Activated T-helper 17 cell treated with anti-CD3 and anti-CD28 coated beads, Interleukin-2, amount 50 U/mL, for 72 hours (primary cell): Measurements from ENCODE around the gene SHB. TPM values are rescaled to one million over a fixed set of nuclear protein-coding genes. Genes with fewer than 3 reads are reported as not detected.
A peak's percentile ranks its signal among the peaks of the same experiment; 100 is the strongest.

Experiments
- ATAC-seq: fragments of 150-1000 bp; cut with Tn5 transposase; replicated peaks from 2 replicates; pipeline ENCODE4 v1.10.0; 2021; ENCODE audit warnings: mild to moderate bottlenecking, moderate library complexity
- H3K27ac Mint-ChIP-seq: one replicate; pipeline ENCODE4 v1.8.0; 2022; ENCODE audit warnings: mixed read lengths
- H3K27me3 Mint-ChIP-seq: one replicate; pipeline ENCODE4 v1.8.0; 2022; ENCODE audit warnings: mixed read lengths
- H3K36me3 Mint-ChIP-seq: one replicate; pipeline ENCODE4 v1.8.0; 2022; ENCODE audit warnings: low read depth, mild to moderate bottlenecking, mixed read lengths
- H3K4me1 Mint-ChIP-seq: one replicate; pipeline ENCODE4 v1.8.0; 2022; ENCODE audit warnings: mixed read lengths
- H3K4me3 Mint-ChIP-seq: one replicate; pipeline ENCODE4 v1.8.0; 2022; ENCODE audit warnings: mild to moderate bottlenecking, mixed read lengths
- H3K9me3 Mint-ChIP-seq: one replicate; pipeline ENCODE4 v1.8.0; 2022; ENCODE audit warnings: mixed read lengths
- total RNA-seq, 2 donors: library from RNA; stranded (reverse); gene quantifications; one replicate each; pipeline ENCODE4 v1.2.3, GENCODE V29; 2022

Gene SHB
- total RNA-seq, 2 donors from 2014 or later = 0.95 to 1.7 TPM

- Mint-ChIP-seq H3K4me1 (no peaks in the 10 kb centered on the region), H3K9me3 (no peaks in the 10 kb centered on the region), H3K36me3 (no peaks in the 10 kb centered on the region), H3K27me3 (peaks cover 7% of the 10 kb centered on the region), H3K27ac (no peak overlapping the region), H3K4me3 (no peak overlapping the region)
- ATAC-seq = no peak
Measured at GRCh38 chr9:37978983-37979382, 90.0 kb downstream of the SHB start.

- H3K36me3 Mint-ChIP-seq = no peaks in the 10 kb centered on the region
- no peak overlapping the region for H3K27ac Mint-ChIP-seq
- H3K4me3 Mint-ChIP-seq = no peak overlapping the region
- H3K9me3 Mint-ChIP-seq = no peaks in the 10 kb centered on the region
- H3K27me3 Mint-ChIP-seq = peaks cover 7% of the 10 kb centered on the region
- no peak for ATAC-seq
- H3K4me1 Mint-ChIP-seq = no peaks in the 10 kb centered on the region
Measured at GRCh38 chr9:37978481-37978864, 90.6 kb downstream of the SHB start.

- ATAC-seq = no peak
- Mint-ChIP-seq H3K27me3 (peaks cover 7% of the 10 kb centered on the region), H3K4me1 (no peaks in the 10 kb centered on the region), H3K27ac (no peak overlapping the region), H3K9me3 (no peaks in the 10 kb centered on the region), H3K36me3 (no peaks in the 10 kb centered on the region), H3K4me3 (no peak overlapping the region)
Measured at GRCh38 chr9:37977851-37978480, 91.1 kb downstream of the SHB start.

- Mint-ChIP-seq H3K36me3 (no peaks in the 10 kb centered on the region), H3K27ac (peak overlapping the region; percentile 13), H3K4me1 (no peaks in the 10 kb centered on the region), H3K9me3 (no peaks in the 10 kb centered on the region), H3K4me3 (no peak overlapping the region), H3K27me3 (peaks cover 7% of the 10 kb centered on the region)
- ATAC-seq = no peak
Measured at GRCh38 chr9:37976714-37977477, 92.1 kb downstream of the SHB start.

- ATAC-seq = no peak
- H3K27me3 Mint-ChIP-seq = peaks cover 7% of the 10 kb centered on the region
- no peak overlapping the region for H3K27ac Mint-ChIP-seq
- H3K4me1 Mint-ChIP-seq = no peaks in the 10 kb centered on the region
- H3K4me3 Mint-ChIP-seq = no peak overlapping the region
- H3K9me3 Mint-ChIP-seq = no peaks in the 10 kb centered on the region
- H3K36me3 Mint-ChIP-seq = no peaks in the 10 kb centered on the region
Measured at GRCh38 chr9:37975639-37976038, 93.4 kb downstream of the SHB start.

- Mint-ChIP-seq H3K27ac (no peak overlapping the region), H3K9me3 (no peaks in the 10 kb centered on the region), H3K4me1 (no peaks in the 10 kb centered on the region), H3K27me3 (peaks cover 7% of the 10 kb centered on the region), H3K36me3 (no peaks in the 10 kb centered on the region), H3K4me3 (no peak overlapping the region)
- no peak for ATAC-seq
Measured at GRCh38 chr9:37974506-37975173, 94.4 kb downstream of the SHB start.

- H3K36me3 Mint-ChIP-seq = no peaks in the 10 kb centered on the region
- peaks cover 7% of the 10 kb centered on the region for H3K27me3 Mint-ChIP-seq
- no peaks in the 10 kb centered on the region for H3K4me1 Mint-ChIP-seq
- no peak for ATAC-seq
- no peak overlapping the region for H3K4me3 Mint-ChIP-seq
- no peak overlapping the region for H3K27ac Mint-ChIP-seq
- no peaks in the 10 kb centered on the region for H3K9me3 Mint-ChIP-seq
Measured at GRCh38 chr9:37972351-37972848, 96.6 kb downstream of the SHB start.

- Mint-ChIP-seq H3K4me3 (no peak overlapping the region), H3K27ac (no peak overlapping the region), H3K27me3 (peaks cover 7% of the 10 kb centered on the region), H3K36me3 (no peaks in the 10 kb centered on the region), H3K9me3 (no peaks in the 10 kb centered on the region), H3K4me1 (no peaks in the 10 kb centered on the region)
- peak; percentile 25 for ATAC-seq
Measured at GRCh38 chr9:37971691-37972090, 97.3 kb downstream of the SHB start.

- Mint-ChIP-seq H3K4me1 (no peaks in the 10 kb centered on the region), H3K36me3 (no peaks in the 10 kb centered on the region), H3K9me3 (no peaks in the 10 kb centered on the region), H3K4me3 (no peak overlapping the region), H3K27ac (no peak overlapping the region), H3K27me3 (peaks cover 3% of the 10 kb centered on the region)
- ATAC-seq = peak; percentile 86
Measured at GRCh38 chr9:37971108-37971459, 97.9 kb downstream of the SHB start.

GRCh38 chr9:37970301-37971107 lies 98.5 kb downstream of the SHB start:
- H3K4me1 Mint-ChIP-seq = no peaks in the 10 kb centered on the region
- H3K27me3 Mint-ChIP-seq = peaks cover 3% of the 10 kb centered on the region
- no peaks in the 10 kb centered on the region for H3K36me3 Mint-ChIP-seq
- no peak overlapping the region for H3K4me3 Mint-ChIP-seq
- no peaks in the 10 kb centered on the region for H3K9me3 Mint-ChIP-seq
- ATAC-seq = no peak
- no peak overlapping the region for H3K27ac Mint-ChIP-seq

- Mint-ChIP-seq H3K4me3 (no peak overlapping the region), H3K27me3 (peaks cover 3% of the 10 kb centered on the region), H3K9me3 (no peaks in the 10 kb centered on the region), H3K36me3 (no peaks in the 10 kb centered on the region), H3K4me1 (no peaks in the 10 kb centered on the region), H3K27ac (no peak overlapping the region)
- no peak for ATAC-seq
Measured at GRCh38 chr9:37969558-37970300, 99.3 kb downstream of the SHB start.

- Mint-ChIP-seq H3K36me3 (no peaks in the 10 kb centered on the region), H3K27me3 (peaks cover 3% of the 10 kb centered on the region), H3K4me3 (no peak overlapping the region), H3K9me3 (no peaks in the 10 kb centered on the region), H3K27ac (peak overlapping the region; percentile 49), H3K4me1 (no peaks in the 10 kb centered on the region)
- no peak for ATAC-seq
Measured at GRCh38 chr9:37969130-37969529, 99.9 kb downstream of the SHB start.

GRCh38 chr9:37968228-37968701 lies 100.8 kb downstream of the SHB start:
- Mint-ChIP-seq H3K27ac (peak overlapping the region; percentile 49), H3K36me3 (no peaks in the 10 kb centered on the region), H3K27me3 (peaks cover 3% of the 10 kb centered on the region), H3K4me3 (no peak overlapping the region), H3K4me1 (no peaks in the 10 kb centered on the region), H3K9me3 (no peaks in the 10 kb centered on the region)
- no peak for ATAC-seq

GRCh38 chr9:37967761-37968080 lies 101.3 kb downstream of the SHB start:
- Mint-ChIP-seq H3K36me3 (no peaks in the 10 kb centered on the region), H3K4me3 (no peak overlapping the region), H3K27ac (no peak overlapping the region), H3K27me3 (peaks cover 3% of the 10 kb centered on the region), H3K4me1 (no peaks in the 10 kb centered on the region), H3K9me3 (no peaks in the 10 kb centered on the region)
- no peak for ATAC-seq
